Sigmoid colon (tissue), 4 donors: ENCODE results near the gene DYNC1H1.

Experiments
- CTCF ChIP-seq, 4 experiments: fragments of 450-650 bp in 3 of 4; fragments of 200-600 bp in 1 of 4; IDR thresholded peaks; one replicate each; pipeline ENCODE4 v1.5.1; 2016 to 2019; ENCODE audit warnings: antibody characterized with exemption in 4 of 4, mild to moderate bottlenecking in 3 of 4, moderate library complexity in 2 of 4
- EP300 ChIP-seq, 4 donors: sonication (generic); formaldehyde crosslinking; IDR thresholded peaks; one replicate each; pipeline ENCODE4 v1.6.1; 2017; ENCODE audit warnings: antibody characterized with exemption in 4 of 4
- POLR2A ChIP-seq, 2 donors: fragments of 450-650 bp; IDR thresholded peaks; one replicate each; pipeline ENCODE4 v1.6.1; 2016; ENCODE audit warnings: antibody characterized with exemption in 2 of 2, mild to moderate bottlenecking in 2 of 2, moderate library complexity in 2 of 2
- POLR2AphosphoS5 ChIP-seq, 4 donors: sonication (generic); formaldehyde crosslinking; IDR thresholded peaks; one replicate each; pipeline ENCODE4 v1.6.1; 2017; ENCODE audit warnings: antibody characterized with exemption in 4 of 4

GRCh38 chr14:101934601-101935150 is 29.7 kb upstream of the DYNC1H1 start:
- no peak for TF ChIP-seq CTCF (IDR thresholded peaks at IDR 0.05)
- no peak for TF ChIP-seq POLR2A (IDR thresholded peaks at IDR 0.05)
- no peak for TF ChIP-seq POLR2AphosphoS5 (IDR thresholded peaks at IDR 0.05)
- TF ChIP-seq EP300 (IDR thresholded peaks at IDR 0.05), result no peak
